ENCODE measurements around the gene KCNAB2.

The KCNAB2 gene

DNA sequence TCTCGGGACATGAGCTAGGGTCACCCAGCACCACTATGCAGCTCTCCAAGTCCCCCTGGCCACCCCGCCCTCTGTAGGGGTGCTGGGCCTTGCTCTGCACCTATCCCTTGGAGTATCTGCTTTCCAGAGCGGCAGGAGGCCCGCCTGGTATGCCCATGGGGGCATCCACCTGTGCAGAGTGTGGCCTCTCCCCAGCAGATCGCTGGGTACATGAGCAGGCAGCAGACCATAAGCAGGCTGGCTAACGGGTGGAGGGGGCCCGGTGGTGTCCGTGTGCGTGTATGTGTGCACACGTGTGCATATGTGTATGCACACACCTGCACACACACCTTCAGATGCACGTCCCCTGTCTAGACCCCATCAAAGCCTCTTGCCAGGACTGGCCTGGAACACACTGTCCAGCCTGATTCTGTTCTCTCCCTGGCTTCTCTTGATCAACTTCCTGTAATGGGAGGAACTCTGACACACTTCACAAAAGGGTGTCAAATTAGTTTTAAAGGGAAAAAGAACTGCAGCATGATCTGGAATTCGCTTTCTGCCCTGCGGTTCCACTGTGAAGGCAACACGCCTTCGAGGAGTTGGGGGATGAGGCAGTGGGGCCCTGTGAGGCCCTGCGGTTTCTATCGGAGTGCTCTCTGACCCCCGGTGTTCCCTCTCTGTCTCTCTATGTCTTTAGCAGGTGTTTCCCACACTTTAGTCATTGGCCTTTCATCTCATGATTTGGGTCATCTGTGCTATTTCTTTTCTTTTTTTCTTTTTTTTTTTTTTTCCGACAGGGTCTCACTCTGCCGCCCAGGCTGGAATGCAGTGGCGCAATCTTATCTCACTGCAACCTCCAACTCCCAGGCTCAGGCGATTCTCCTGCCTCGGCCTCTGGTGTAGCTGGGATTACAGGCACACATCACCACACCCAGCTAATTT, 36.3 kb upstream of the KCNAB2 start:
- H3K9ac ChIP-seq (ENCODE audit: low read depth, low read length, poor library complexity, severe bottlenecking): no peak overlapping the region
- no peak overlapping the region for H3K4me3 ChIP-seq (ENCODE audit: low read length, poor library complexity, severe bottlenecking)
- no peaks in the 10 kb centered on the region for H3K9me3 ChIP-seq (ENCODE audit: insufficient read depth, low read depth, low read length)
- peaks cover 5% of the 10 kb centered on the region; the same call in 1 of the 2 replicates for H3K36me3 ChIP-seq (ENCODE audit: insufficient read depth, low read length)
- TF ChIP-seq, protein P1, sequence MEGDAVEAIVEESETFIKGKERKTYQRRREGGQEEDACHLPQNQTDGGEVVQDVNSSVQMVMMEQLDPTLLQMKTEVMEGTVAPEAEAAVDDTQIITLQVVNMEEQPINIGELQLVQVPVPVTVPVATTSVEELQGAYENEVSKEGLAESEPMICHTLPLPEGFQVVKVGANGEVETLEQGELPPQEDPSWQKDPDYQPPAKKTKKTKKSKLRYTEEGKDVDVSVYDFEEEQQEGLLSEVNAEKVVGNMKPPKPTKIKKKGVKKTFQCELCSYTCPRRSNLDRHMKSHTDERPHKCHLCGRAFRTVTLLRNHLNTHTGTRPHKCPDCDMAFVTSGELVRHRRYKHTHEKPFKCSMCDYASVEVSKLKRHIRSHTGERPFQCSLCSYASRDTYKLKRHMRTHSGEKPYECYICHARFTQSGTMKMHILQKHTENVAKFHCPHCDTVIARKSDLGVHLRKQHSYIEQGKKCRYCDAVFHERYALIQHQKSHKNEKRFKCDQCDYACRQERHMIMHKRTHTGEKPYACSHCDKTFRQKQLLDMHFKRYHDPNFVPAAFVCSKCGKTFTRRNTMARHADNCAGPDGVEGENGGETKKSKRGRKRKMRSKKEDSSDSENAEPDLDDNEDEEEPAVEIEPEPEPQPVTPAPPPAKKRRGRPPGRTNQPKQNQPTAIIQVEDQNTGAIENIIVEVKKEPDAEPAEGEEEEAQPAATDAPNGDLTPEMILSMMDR (conservative IDR thresholded peaks at IDR 0.05; ENCODE audit: low read length): no peak
- TF ChIP-seq EZH2phosphoT487 (IDR thresholded peaks at IDR 0.05; ENCODE audit: borderline replicate concordance): no peak
- H4K20me1 ChIP-seq (ENCODE audit: insufficient read depth, low read length, poor library complexity, severe bottlenecking): no peaks in the 10 kb centered on the region
- H3K27me3 ChIP-seq (ENCODE audit: insufficient read depth, low read length, poor library complexity, severe bottlenecking): no peaks in the 10 kb centered on the region
- no peaks in the 10 kb centered on the region for H3K79me2 ChIP-seq (ENCODE audit: insufficient read depth, low read length)
- no peak overlapping the region for H3K4me2 ChIP-seq (ENCODE audit: low read depth, low read length, poor library complexity, severe bottlenecking)
- H2AFZ ChIP-seq (ENCODE audit: low read length): no peak overlapping the region
- H3F3A ChIP-seq (ENCODE audit: low read depth): no peaks in the 10 kb centered on the region
- no peaks in the 10 kb centered on the region for H3K4me1 ChIP-seq (ENCODE audit: insufficient read depth, low read length, poor library complexity, severe bottlenecking)
- H3K9me2 ChIP-seq (replicated peaks; ENCODE audit: low read depth, low read length): no peaks in the 10 kb centered on the region

DNA sequence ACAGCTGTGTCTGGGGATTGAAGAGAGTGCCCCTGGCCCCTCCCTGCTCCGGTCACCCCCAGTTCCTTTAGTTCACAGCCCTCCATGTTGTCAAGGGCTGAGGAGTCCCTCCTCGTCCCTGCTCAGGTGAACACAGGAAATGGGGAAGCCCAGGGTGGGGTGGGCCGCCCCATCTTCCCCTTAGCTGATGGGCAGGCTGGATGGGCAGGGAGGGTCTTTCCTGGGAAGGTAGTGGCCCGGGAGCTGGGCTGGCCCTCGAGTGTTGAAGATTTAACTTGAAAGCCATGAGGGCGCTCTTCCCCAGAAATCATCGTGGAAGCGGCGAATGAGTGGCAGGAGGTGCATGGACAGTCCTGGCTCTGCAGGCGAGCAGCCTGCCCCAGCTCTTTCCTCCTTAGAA, 35.1 kb upstream of the KCNAB2 start:
- Histone ChIP-seq H4K20me1 (ENCODE audit: insufficient read depth, low read length, poor library complexity, severe bottlenecking) (no peaks in the 10 kb centered on the region), H3K4me2 (ENCODE audit: low read depth, low read length, poor library complexity, severe bottlenecking) (no peak overlapping the region), H3K36me3 (ENCODE audit: insufficient read depth, low read length) (peaks cover 5% of the 10 kb centered on the region; the same call in 1 of the 2 replicates), H3K9me2 (replicated peaks; ENCODE audit: low read depth, low read length) (no peaks in the 10 kb centered on the region), H3K4me3 (ENCODE audit: low read length, poor library complexity, severe bottlenecking) (no peak overlapping the region), H3K9me3 (ENCODE audit: insufficient read depth, low read depth, low read length) (no peaks in the 10 kb centered on the region), H3K79me2 (ENCODE audit: insufficient read depth, low read length) (no peaks in the 10 kb centered on the region), H2AFZ (ENCODE audit: low read length) (no peak overlapping the region), H3F3A (ENCODE audit: low read depth) (no peaks in the 10 kb centered on the region), H3K9ac (ENCODE audit: low read depth, low read length, poor library complexity, severe bottlenecking) (no peak overlapping the region), H3K27me3 (ENCODE audit: insufficient read depth, low read length, poor library complexity, severe bottlenecking) (no peaks in the 10 kb centered on the region), H3K4me1 (ENCODE audit: insufficient read depth, low read length, poor library complexity, severe bottlenecking) (no peaks in the 10 kb centered on the region)
- TF ChIP-seq, protein P1 (conservative IDR thresholded peaks at IDR 0.05; ENCODE audit: low read length): no peak
- TF ChIP-seq EZH2phosphoT487 (IDR thresholded peaks at IDR 0.05; ENCODE audit: borderline replicate concordance): no peak

DNA sequence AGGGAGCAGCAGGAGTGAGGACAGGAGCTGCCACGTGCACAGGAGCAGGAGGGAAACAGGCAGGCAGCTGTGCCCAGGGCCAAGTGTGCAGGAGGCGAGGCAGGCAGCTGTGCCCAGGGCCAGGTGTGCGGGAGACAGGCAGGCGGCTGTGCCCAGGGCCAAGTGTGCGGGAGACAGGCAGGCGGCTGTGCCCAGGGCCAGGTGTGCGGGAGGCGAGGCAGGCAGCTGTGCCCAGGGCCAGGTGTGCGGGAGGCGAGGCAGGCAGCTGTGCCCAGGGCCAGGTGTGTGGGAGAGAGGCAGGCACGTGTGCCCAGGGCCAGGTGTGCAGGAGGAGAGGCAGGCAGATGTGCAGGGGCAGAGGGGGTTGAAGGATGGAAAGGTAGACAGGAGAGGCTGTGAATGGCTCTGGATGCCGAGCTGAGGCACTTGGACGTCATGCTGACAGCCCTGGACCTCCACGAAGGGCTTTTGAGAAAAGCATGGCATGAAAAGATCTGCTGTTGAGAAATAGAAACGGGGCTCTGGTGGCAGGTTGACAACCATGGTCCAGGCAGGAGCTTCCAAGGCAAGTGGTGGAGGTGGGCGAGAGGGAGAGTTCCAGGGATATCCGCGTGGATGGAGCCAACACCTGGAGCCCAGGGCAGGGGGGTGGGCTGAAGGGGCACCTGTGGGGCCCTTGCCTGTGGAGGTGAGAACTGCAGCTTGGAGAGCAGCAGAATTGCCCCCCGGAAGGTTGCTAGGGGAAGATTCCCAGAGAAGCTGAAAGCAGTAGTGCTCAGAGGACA, 34.3 kb upstream of the KCNAB2 start:
- Histone ChIP-seq H3K9me3 (ENCODE audit: insufficient read depth, low read depth, low read length) (no peaks in the 10 kb centered on the region), H3K27me3 (ENCODE audit: insufficient read depth, low read length, poor library complexity, severe bottlenecking) (no peaks in the 10 kb centered on the region), H3K79me2 (ENCODE audit: insufficient read depth, low read length) (no peaks in the 10 kb centered on the region), H3K36me3 (ENCODE audit: insufficient read depth, low read length) (peaks cover 5% of the 10 kb centered on the region; the same call in 1 of the 2 replicates), H3K9me2 (replicated peaks; ENCODE audit: low read depth, low read length) (no peaks in the 10 kb centered on the region), H3K4me1 (ENCODE audit: insufficient read depth, low read length, poor library complexity, severe bottlenecking) (no peaks in the 10 kb centered on the region), H4K20me1 (ENCODE audit: insufficient read depth, low read length, poor library complexity, severe bottlenecking) (no peaks in the 10 kb centered on the region), H3F3A (ENCODE audit: low read depth) (no peaks in the 10 kb centered on the region), H3K9ac (ENCODE audit: low read depth, low read length, poor library complexity, severe bottlenecking) (no peak overlapping the region), H2AFZ (ENCODE audit: low read length) (no peak overlapping the region), H3K4me3 (ENCODE audit: low read length, poor library complexity, severe bottlenecking) (no peak overlapping the region), H3K4me2 (ENCODE audit: low read depth, low read length, poor library complexity, severe bottlenecking) (no peak overlapping the region)
- TF ChIP-seq EZH2phosphoT487 (IDR thresholded peaks at IDR 0.05; ENCODE audit: borderline replicate concordance): no peak
- TF ChIP-seq, protein P1 (conservative IDR thresholded peaks at IDR 0.05; ENCODE audit: low read length): no peak
